HG02852 (cell line): ENCODE measurements around the gene TADA2A.
"Not testable (repeated sequence)": the region's sequence is repeated elsewhere in the genome, so short reads cannot be mapped to it uniquely, and the experiment has no call there.

Experiments used
- ATAC-seq: cut with Tn5 transposase; IDR thresholded peaks from one replicate; pipeline ENCODE4 v1.9.1; 2021; ENCODE audit warnings: mild to moderate bottlenecking, moderate library complexity; ENCODE audit not compliant: unreplicated experiment

TADA2A gene

DNA sequence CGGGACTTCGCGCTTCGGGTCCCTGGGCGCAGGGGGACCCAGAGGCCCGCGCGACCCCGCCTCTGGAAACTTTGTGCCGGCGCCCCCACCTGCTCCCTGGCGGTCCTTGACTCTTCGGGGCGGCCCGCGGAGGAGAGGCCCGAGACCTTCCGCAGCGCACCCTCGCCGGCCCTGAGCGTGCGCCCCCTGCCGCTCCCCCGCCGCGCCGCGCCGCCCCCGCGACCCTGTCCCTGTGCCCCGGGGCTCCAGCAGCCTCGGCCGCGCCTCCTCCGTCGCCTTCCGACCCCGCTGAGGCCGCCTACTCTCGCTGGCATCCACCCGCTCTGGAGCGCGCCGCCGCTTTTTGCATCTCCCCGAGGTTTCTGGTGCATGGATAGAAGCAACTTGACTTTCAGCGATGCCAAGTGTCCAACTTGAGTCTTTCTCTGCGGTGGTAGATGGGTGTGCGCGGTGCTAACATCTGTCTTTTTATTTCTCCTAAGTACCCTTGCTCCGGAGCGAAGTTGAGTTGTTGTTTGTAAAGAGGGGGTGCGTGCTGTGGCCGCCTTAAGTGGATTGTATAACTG is 83.4 kb downstream of the TADA2A start:
- ATAC-seq, result peak; percentile 63

- no peak for ATAC-seq
Observed at GRCh38 chr17:37490638-37491614, 84.2 kb downstream of the TADA2A start.

DNA sequence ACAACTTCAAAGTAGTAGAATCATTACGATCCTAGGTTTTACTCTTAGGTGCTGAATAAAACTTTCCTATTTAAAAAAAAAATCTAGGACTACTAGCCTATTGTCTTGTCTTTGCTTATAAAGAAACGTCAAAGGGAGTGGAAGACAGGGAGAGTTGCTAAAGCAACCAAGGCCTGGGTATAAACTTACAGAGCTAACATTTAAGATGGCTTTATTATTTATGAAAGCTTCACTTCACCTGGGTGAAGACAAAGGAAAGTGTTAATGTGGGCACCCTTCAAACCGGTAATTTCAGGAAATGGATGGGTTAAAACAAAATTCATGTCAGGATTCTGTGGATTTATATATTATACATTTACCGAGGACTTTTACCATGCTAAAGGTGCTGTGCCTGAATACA is 85.5 kb downstream of the TADA2A start:
- ATAC-seq, result no peak

GRCh38 chr17:37493249-37494027 is 86.8 kb downstream of the TADA2A start:
- ATAC-seq, result no peak

DNA sequence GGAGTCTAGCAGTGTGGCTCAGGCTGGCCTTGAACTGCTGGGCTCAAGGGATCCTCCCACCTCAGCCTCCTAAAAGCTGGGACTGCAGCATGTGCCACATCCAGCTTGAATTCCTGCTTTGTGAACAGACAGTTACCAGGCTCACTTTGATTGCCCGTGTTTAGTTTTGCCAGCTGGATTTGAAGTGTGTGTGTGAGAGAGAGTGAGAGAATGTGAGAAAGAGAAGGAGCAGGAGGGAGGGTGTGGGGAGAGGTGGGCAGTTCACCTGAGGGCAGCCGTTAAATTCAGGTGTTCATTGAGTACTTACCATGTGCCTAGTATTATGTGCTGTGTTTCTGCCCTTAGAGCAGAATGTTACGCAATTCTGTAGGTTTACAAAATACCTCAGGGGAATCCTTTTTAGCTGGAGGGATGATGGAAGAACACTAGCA is 87.7 kb downstream of the TADA2A start:
- no peak for ATAC-seq

DNA sequence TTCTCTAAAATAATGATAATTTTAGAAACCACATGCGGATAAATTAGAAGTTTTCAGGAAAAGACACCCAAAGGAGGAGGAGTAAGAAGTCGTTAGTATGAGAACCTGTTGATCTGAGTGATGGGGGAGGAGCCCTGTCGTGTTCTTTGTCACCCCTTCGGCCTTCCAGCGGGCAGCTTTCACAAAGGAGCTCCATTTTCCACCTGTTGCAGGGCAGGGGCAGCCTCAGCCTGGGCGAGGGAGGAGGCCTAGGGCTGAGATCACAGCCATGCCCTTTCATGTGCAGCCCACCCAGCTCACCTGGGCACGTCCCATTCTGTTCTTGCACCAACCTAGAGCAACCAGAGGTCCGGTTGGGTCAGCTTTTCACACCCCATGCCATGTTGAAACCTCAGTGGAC is 88.3 kb downstream of the TADA2A start:
- no peak for ATAC-seq

GRCh38 chr17:37500378-37500777 is 93.7 kb downstream of the TADA2A start:
- no peak for ATAC-seq

DNA sequence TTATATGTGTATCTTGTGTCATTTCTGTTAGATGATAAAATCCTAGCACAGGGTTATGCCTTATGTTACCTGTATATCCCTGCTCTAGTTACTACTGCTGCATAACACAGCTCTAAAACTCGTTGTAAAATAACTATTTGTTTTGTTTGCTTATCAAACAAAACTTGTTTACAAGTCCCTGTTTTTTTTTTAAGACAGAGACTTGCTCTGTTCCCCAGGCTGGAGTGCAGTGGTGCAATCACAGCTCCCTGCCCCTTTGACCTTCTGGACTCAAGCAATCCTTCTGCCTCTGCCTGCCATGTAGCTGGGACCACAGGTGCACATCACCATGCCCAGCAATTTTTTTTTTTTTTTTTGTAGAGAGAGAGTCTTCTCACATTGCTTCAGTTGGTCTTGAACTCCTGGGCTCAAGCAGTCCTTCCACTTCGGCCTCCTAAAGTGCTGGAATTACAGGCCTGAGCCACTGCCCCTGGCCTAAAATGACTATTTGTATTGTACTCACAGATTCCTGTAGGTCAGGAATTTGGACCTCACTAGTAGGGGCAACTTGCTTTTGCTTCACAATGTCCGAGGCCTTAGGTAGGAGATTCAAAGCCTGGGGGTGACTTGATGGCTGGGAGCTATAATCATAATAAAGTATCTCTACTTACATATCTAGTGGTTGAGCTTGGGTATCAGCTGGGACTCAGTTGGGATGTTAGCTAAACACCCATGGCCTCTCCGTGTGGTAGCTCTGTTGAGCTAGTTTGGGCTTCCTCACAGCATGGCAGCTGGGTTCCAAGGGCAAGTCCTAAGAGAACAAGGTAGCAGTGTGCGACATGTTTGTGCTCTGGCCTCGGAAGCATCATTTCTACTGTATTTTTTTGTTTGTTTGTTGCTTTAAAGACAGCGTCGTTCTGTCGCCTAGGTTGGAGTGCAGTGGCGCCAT is 95.6 kb downstream of the TADA2A start:
- ATAC-seq, result no peak

DNA sequence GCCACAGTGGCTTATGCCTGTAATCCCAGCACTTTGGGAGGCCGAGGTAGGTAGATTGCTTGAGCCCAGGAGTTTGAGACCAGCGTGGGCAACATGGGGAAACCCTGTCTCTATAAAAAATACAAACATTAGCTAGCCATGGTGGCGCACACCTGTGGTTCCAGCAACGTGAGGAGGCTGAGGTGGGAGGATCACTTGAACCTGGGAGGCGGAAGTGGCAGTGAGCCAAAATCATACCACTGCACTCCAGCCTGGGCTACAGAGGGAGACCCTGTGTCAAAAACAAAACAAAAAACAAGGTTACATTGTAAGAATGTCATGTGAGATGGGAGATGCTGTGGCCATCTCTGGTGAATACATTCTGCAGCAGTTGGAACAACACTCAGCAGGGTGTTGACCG is 96.5 kb downstream of the TADA2A start:
- no peak for ATAC-seq

- ATAC-seq, result no peak
Observed at GRCh38 chr17:37505333-37505732, 98.6 kb downstream of the TADA2A start.

GRCh38 chr17:37506678-37507077 is 100.0 kb downstream of the TADA2A start:
- no peak for ATAC-seq

DNA sequence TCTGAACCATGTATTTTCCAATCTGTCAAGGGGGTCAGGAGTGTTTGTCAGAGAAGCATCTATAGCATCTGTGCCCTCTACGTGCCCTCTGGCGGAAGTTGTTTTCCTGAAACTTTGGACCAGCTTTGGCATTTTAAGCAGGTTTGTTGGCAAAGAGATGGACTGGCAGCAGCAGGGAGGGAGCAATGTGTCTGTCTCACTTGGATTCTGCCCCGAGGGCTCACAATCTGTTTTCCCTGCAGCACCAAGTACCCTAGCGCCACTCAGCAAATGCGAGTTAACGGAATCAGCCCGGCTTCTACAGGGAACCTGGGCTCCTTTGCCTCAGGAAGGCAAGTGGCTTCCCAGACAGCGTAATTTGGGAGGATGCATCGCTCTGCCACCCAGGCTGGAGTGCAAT is 100.4 kb downstream of the TADA2A start:
- no peak for ATAC-seq

GRCh38 chr17:37510056-37510455 is 103.4 kb downstream of the TADA2A start:
- no peak for ATAC-seq

DNA sequence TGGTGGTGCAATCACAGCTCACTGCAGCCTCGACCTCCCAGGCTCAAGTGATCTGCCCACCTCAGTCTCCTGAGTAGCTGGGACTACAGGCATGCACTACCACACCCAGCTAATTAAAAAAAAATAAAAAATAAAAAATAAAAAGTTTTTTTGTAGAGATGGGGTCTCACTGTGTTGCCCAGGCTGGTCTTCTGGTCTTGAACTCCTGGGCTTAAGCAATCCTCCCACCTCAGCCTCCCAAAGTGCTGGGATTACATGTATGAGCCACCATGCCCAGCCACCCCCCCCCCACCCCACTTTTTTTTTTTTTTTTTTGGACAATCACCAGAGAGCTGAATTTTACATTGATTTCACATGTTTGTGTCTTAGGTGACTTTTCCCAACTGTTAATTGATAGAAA is 105.0 kb downstream of the TADA2A start:
- ATAC-seq, result not testable (repeated sequence)

- no peak for ATAC-seq
Observed at GRCh38 chr17:37512442-37513068, 105.9 kb downstream of the TADA2A start.

GRCh38 chr17:37513711-37514110 is 107.0 kb downstream of the TADA2A start:
- no peak for ATAC-seq

DNA sequence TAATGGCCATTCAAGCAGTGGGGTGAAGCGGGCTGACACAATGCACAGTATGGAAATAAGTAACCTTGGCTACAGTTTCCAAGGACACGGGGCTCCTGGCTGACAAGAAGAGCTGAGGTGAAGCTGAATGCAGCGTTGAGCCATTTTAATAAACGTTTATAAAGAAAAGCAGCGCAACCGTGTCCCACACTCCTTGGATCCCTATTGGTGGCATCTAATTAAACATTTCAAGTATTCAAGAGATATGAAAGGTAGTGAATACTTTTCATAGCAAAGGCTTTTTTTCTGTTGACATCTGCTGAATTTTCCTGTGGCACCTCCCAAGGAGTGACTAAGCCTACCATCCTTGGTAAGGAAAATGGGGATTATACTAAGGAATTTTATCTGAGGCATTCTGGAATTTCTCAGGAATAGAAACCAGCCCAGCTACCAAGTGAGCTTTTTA is 109.5 kb downstream of the TADA2A start:
- ATAC-seq, result no peak

DNA sequence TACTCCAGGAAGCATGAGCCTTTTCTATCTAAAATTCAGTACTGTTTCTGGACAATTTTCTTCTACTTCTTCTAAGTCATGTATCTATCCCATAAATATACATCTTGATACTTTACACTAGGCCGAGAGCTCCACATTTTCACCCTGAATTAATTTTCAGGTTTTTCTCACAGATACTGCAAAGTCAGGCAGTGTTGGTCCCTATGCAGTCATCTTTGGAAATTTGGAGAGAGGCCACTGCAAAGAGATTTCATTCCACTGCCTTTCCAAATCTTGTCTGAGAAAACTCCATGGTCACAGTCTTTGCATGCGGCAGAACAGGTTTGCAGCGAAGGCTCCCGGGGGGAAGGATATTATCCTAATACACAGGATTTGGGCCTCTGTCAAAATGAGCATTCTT is 111.2 kb downstream of the TADA2A start:
- ATAC-seq, result no peak

GRCh38 chr17:37518826-37519225 is 112.1 kb downstream of the TADA2A start:
- ATAC-seq, result no peak
